Measurements from ENCODE around the gene OSBPL6.

DNA sequence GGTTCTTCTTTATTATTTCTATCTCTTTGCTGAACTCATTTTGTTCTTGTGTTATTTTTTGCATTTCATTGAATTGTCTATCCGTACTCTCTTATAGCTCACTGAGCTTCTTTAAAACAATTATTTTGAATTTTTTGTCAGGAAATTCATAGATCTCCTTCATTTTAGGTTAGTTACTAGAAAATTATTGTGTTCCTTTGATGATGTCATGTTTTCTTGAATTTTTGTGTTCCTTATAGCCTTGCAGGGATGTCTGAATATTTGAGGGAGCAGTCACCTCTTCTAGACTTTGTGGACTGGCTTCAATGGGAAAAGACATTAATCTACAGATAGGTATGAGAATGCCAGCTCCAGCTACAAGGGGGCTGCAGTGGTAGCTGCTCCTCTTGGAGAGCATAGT lies 20.7 kb upstream of the OSBPL6 start:
- TF ChIP-seq, protein P1, sequence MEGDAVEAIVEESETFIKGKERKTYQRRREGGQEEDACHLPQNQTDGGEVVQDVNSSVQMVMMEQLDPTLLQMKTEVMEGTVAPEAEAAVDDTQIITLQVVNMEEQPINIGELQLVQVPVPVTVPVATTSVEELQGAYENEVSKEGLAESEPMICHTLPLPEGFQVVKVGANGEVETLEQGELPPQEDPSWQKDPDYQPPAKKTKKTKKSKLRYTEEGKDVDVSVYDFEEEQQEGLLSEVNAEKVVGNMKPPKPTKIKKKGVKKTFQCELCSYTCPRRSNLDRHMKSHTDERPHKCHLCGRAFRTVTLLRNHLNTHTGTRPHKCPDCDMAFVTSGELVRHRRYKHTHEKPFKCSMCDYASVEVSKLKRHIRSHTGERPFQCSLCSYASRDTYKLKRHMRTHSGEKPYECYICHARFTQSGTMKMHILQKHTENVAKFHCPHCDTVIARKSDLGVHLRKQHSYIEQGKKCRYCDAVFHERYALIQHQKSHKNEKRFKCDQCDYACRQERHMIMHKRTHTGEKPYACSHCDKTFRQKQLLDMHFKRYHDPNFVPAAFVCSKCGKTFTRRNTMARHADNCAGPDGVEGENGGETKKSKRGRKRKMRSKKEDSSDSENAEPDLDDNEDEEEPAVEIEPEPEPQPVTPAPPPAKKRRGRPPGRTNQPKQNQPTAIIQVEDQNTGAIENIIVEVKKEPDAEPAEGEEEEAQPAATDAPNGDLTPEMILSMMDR (IDR thresholded peaks at IDR 0.05) = no peak
- no peak for TF ChIP-seq POLR2A (IDR thresholded peaks at IDR 0.05)

All from esophagus squamous epithelium (tissue), 4 donors.